Epithelial cell of prostate (primary cell): Measurements from ENCODE around the gene CGN.

Source experiments
- DNase-seq: peaks from one replicate; pipeline ENCODE4 v3.0.0-alpha.2; 2011; ENCODE audit warnings: low read depth, low spot score
- H3K27ac ChIP-seq: fragments of 450-650 bp; 2 replicates; pipeline ENCODE4 v1.5.1; 2017; ENCODE audit warnings: mild to moderate bottlenecking

Gene CGN

GRCh38 chr1:151581921-151582320 lies 70.7 kb downstream of the CGN start:
- no peak for DNase-seq
- no peak overlapping the region for H3K27ac ChIP-seq

GRCh38 chr1:151583796-151584195 lies 72.6 kb downstream of the CGN start:
- H3K27ac ChIP-seq = peak overlapping the region; percentile 94
- DNase-seq = no peak

DNA sequence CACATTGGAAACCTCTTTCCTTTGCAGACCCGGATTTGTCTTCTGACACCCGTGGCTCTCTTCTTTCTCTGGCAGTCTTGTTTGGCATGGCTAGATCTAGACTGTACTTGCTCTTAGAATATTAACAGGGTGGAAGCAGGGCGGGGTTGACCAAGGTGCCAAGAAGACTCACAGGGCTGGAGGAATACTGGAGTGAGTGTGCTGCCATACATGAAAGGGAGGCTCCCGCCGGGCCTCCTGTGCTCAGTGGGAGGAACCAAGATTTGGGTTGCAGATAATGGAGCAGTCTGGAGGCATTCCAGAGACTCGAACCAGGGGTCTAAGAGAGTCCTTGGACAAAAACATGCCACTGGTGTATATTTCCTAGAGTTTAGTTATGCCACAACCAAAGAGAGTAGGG lies 73.1 kb downstream of the CGN start:
- DNase-seq = no peak
- peak overlapping the region; percentile 94 for H3K27ac ChIP-seq

GRCh38 chr1:151584780-151585179 lies 73.6 kb downstream of the CGN start:
- DNase-seq = no peak
- H3K27ac ChIP-seq = peak overlapping the region; percentile 94

DNA sequence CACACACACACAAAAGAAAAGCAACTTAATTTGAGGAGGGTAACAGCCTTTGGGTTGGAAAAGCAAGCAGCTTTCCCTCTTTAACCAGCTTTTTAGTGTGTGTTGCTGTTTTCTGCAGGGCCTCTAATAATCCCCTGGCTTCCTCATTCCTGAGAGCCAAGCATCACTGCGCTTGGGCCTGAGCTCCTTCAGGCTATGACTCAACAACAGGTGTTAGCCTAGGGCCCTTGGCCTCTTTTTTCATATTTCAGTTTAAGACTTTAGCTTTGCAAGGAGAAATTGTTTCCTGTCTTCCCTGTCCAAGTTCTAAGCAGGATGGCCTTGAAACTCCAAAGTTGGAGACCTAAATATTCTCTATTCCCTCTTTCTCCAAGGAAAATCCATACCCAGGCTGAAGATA lies 74.4 kb downstream of the CGN start:
- H3K27ac ChIP-seq = peak overlapping the region; percentile 94
- DNase-seq = no peak
